B cell (primary cell): ENCODE results near the gene FLRT1.

ENCODE experiments used
- CTCF ChIP-seq: fragments of 200-600 bp; IDR thresholded peaks from one replicate; pipeline ENCODE4 v1.8.0; 2022; ENCODE audit warnings: antibody characterized with exemption, mild to moderate bottlenecking
- EZH2 ChIP-seq: IDR thresholded peaks from 2 replicates; pipeline ENCODE4 v1.6.1; 2012; ENCODE audit warnings: borderline replicate concordance, low read depth, mild to moderate bottlenecking, moderate library complexity, low read length; ENCODE audit not compliant: insufficient read depth, poor library complexity, severe bottlenecking

- TF ChIP-seq CTCF (no peak), EZH2 (no peak)
These were observed 26.0 kb upstream of the FLRT1 start for GRCh38 chr11:64009710-64010109.
